ENCODE measurements around the gene PCSK5. TPM values are rescaled to one million over a fixed set of nuclear protein-coding genes. Genes with fewer than 3 reads are reported as not detected.

The PCSK5 gene
- total and polyA plus RNA-seq, 2 donors (not counting 3 experiments of a cell fraction or from before 2014, with no cell fraction given) = 2.6 to 4.8 TPM

GRCh38 chr9:75996726-75997125 is 106.3 kb downstream of the PCSK5 start:
- H3K9me3 ChIP-seq (replicated peaks; ENCODE audit: control insufficient read depth, insufficient read depth, low read length) = no peaks in the 10 kb centered on the region
- TF ChIP-seq MAX (IDR thresholded peaks at IDR 0.05; ENCODE audit: insufficient read depth, insufficient read length) (no peak), JUN (IDR thresholded peaks at IDR 0.05; ENCODE audit: borderline replicate concordance, insufficient read depth, insufficient read length, low read depth) (no peak), EZH2 (IDR thresholded peaks at IDR 0.05; ENCODE audit: borderline replicate concordance, low read depth, low read length, severe bottlenecking) (no peak), MYC (IDR thresholded peaks at IDR 0.05; ENCODE audit: low read depth, low read length) (no peak), FOS (IDR thresholded peaks at IDR 0.05; ENCODE audit: borderline replicate concordance, insufficient read depth, low read length) (no peak), GATA2 (IDR thresholded peaks at IDR 0.05; ENCODE audit: insufficient read depth, insufficient read length, low read depth, low read length) (no peak)
- TF ChIP-seq, protein P1, sequence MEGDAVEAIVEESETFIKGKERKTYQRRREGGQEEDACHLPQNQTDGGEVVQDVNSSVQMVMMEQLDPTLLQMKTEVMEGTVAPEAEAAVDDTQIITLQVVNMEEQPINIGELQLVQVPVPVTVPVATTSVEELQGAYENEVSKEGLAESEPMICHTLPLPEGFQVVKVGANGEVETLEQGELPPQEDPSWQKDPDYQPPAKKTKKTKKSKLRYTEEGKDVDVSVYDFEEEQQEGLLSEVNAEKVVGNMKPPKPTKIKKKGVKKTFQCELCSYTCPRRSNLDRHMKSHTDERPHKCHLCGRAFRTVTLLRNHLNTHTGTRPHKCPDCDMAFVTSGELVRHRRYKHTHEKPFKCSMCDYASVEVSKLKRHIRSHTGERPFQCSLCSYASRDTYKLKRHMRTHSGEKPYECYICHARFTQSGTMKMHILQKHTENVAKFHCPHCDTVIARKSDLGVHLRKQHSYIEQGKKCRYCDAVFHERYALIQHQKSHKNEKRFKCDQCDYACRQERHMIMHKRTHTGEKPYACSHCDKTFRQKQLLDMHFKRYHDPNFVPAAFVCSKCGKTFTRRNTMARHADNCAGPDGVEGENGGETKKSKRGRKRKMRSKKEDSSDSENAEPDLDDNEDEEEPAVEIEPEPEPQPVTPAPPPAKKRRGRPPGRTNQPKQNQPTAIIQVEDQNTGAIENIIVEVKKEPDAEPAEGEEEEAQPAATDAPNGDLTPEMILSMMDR (IDR thresholded peaks at IDR 0.05; ENCODE audit: extremely low read depth in 1 of 2, insufficient read depth in 1 of 2, low read depth in 1 of 2, low read length in 2 of 2) = no peak
- no peaks in the 10 kb centered on the region for H4K20me1 ChIP-seq (replicated peaks; ENCODE audit: control insufficient read depth, extremely low read depth, insufficient read depth, low read length)
- no peak overlapping the region for H3K4me2 ChIP-seq (ENCODE audit: insufficient read depth, low read length)
- CTCF ChIA-PET = interaction anchor here (1.1 kb wide), 1 partner anchor 16 kb away, joined by 3 read pairs; no protein-coding TSS in a partner anchor
- H3K9me1 ChIP-seq (replicated peaks; ENCODE audit: control insufficient read depth, extremely low read depth, insufficient read depth, low read length) = no peaks in the 10 kb centered on the region
- FAIRE-seq (no peak), DNase-seq (ENCODE audit: low read depth, low spot score) (no peak)
- H3K4me1 ChIP-seq (ENCODE audit: control insufficient read depth, extremely low read depth, insufficient read depth, low read length) = peaks cover 12% of the 10 kb centered on the region
- H3K27ac ChIP-seq (ENCODE audit: insufficient read depth, low read depth, low read length) = no peak overlapping the region
- no peaks in the 10 kb centered on the region for H3K79me2 ChIP-seq (ENCODE audit: control insufficient read depth, insufficient read depth, low read length)
- H3K27me3 ChIP-seq (ENCODE audit: control insufficient read depth in 2 of 2, insufficient read depth in 2 of 2, low read length in 2 of 2) = no peaks in the 10 kb centered on the region
- H2AFZ ChIP-seq (ENCODE audit: low read depth, low read length) = no peak overlapping the region
- no peak overlapping the region for H3K9ac ChIP-seq (replicated peaks; ENCODE audit: extremely low read depth, insufficient read depth, low read length)
- dilution Hi-C loops (cut with MboI; ENCODE audit: extremely low pct_ligation_motif_present, low sequenced_read_pairs) (no loop called here), intact Hi-C loops (cut with micrococcal nuclease) (no loop called here)
- no peaks in the 10 kb centered on the region for H3K36me3 ChIP-seq (ENCODE audit: control insufficient read depth in 2 of 2, extremely low read depth in 1 of 2, insufficient read depth in 2 of 2, low read length in 2 of 2)
- POLR2A ChIA-PET = no interaction called here
- BruUV-seq (replicated peaks) = no TSS peak
- H3K4me3 ChIP-seq (replicated peaks in 1 of 3; ENCODE audit: insufficient read depth in 1 of 3, low read depth in 1 of 3, low read length in 3 of 3) = no peak overlapping the region
